A673 (cell line): Measurements from ENCODE around the gene DYNC1LI1.
"Not testable (repeated sequence)": the region's sequence is repeated elsewhere in the genome, so short reads cannot be mapped to it uniquely, and the experiment has no call there.

Experiments used
- EZH2 ChIP-seq: fragments of 200-600 bp; sonication (generic); IDR thresholded peaks from 2 replicates; pipeline ENCODE4 v1.6.1; 2017; ENCODE audit warnings: borderline replicate concordance, low read depth, mild to moderate bottlenecking, mixed read lengths, antibody characterized with exemption, low read length; ENCODE audit not compliant: poor library complexity, severe bottlenecking
- TF ChIP-seq, protein P1 (sequence below): fragments of 300-800, 200-600 bp; sonication (generic); conservative IDR thresholded peaks from 2 replicates; pipeline ENCODE4 v1.5.1; 2017; ENCODE audit warnings: low read depth, mild to moderate bottlenecking, antibody characterized with exemption, low read length, moderate library complexity, mixed read lengths

DNA sequence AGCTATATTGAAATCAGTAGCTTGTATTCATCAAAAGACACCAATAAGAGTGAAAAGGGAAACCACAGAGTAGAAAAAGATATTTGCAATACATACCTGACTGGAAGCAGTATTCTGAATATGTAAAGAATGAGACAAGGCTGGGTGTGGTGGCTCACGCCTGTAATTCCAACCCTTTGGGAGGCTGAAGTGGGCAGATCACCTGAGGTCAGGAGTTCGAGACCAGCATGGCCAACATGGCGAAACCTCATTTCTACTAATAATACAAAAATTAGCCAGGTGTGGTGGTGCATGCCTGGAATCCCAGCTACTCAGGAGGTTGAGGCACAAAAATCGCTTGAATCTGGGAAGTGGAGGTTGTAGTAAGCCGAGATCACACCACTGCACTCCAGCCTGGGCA, 51.7 kb downstream of the DYNC1LI1 start:
- not testable (repeated sequence) for TF ChIP-seq EZH2
- TF ChIP-seq, protein P1, sequence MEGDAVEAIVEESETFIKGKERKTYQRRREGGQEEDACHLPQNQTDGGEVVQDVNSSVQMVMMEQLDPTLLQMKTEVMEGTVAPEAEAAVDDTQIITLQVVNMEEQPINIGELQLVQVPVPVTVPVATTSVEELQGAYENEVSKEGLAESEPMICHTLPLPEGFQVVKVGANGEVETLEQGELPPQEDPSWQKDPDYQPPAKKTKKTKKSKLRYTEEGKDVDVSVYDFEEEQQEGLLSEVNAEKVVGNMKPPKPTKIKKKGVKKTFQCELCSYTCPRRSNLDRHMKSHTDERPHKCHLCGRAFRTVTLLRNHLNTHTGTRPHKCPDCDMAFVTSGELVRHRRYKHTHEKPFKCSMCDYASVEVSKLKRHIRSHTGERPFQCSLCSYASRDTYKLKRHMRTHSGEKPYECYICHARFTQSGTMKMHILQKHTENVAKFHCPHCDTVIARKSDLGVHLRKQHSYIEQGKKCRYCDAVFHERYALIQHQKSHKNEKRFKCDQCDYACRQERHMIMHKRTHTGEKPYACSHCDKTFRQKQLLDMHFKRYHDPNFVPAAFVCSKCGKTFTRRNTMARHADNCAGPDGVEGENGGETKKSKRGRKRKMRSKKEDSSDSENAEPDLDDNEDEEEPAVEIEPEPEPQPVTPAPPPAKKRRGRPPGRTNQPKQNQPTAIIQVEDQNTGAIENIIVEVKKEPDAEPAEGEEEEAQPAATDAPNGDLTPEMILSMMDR: not testable (repeated sequence)
